ENCODE data around the gene KIF16B.

GRCh38 chr20:16537025-16537665 lies 36.1 kb downstream of the KIF16B start:
- TF ChIP-seq POLR2AphosphoS5 (IDR thresholded peaks at IDR 0.05) (no peak), POLR2A (IDR thresholded peaks at IDR 0.05) (no peak), CTCF (IDR thresholded peaks at IDR 0.05) (no peak)
